GM13977 (cell line): ENCODE results near the gene PRKAB2.

ENCODE experiments used
- DNase-seq: peaks from one replicate; pipeline ENCODE4 v3.0.0; 2012; ENCODE audit warnings: low spot score
- CTCF ChIP-seq: IDR thresholded peaks from 2 replicates; pipeline ENCODE4 v1.5.1; 2012; ENCODE audit warnings: mild to moderate bottlenecking, control low read depth; ENCODE audit not compliant: insufficient read depth; ENCODE audit errors: extremely low read depth, missing control alignments
- in situ Hi-C: fragments of 300-500 bp; cut with MboI; formaldehyde crosslinking; loops from one replicate; pipeline ENCODE4 v1.12.0; 2022; ENCODE audit warnings: low sequenced_read_pairs, low pct_unique_long_range_greater_than_20kb, mixed read lengths, inconsistent platforms; ENCODE audit not compliant: unreplicated experiment

Gene PRKAB2

GRCh38 chr1:147172168-147173016 is at the start of gene PRKAB2:
Gene PRKAB2 (minus strand): TSS chr1:147172470. CDS start chr1:147172144, 326 bp downstream.
- in situ Hi-C loops, result loop anchor here (10.0 kb wide), 1 partner anchor 72 kb away; the partner anchor contains the start of gene CHD1L
- peak; percentile 95 for DNase-seq
- TF ChIP-seq CTCF, result peak; percentile 96

- in situ Hi-C loops, result no loop called here
- DNase-seq, result no peak
- no peak for TF ChIP-seq CTCF
These were observed 46.3 kb upstream of the PRKAB2 start for GRCh38 chr1:147218606-147219005.

- in situ Hi-C loops, result no loop called here
- no peak for TF ChIP-seq CTCF
- no peak for DNase-seq
These were observed 44.9 kb upstream of the PRKAB2 start for GRCh38 chr1:147217141-147217540.

GRCh38 chr1:147216124-147216523 is 43.9 kb upstream of the PRKAB2 start:
- no peak for DNase-seq
- in situ Hi-C loops, result no loop called here
- TF ChIP-seq CTCF, result no peak

GRCh38 chr1:147215540-147215916 is 43.3 kb upstream of the PRKAB2 start:
- DNase-seq, result no peak
- no peak for TF ChIP-seq CTCF
- in situ Hi-C loops, result no loop called here

GRCh38 chr1:147214842-147215539 is 42.7 kb upstream of the PRKAB2 start:
- TF ChIP-seq CTCF, result no peak
- no peak for DNase-seq
- in situ Hi-C loops, result no loop called here
